H9 (cell line): Measurements from ENCODE around the gene ABCA3. TPM values are rescaled to one million over a fixed set of nuclear protein-coding genes. Genes with fewer than 3 reads are reported as not detected.

Experiments used
- DNase-seq: peaks from one replicate; pipeline ENCODE4 v3.0.0-alpha.2; 2017
- H2AFZ ChIP-seq: one replicate; pipeline ENCODE4 v1.6.1; 2013; ENCODE audit warnings: mild to moderate bottlenecking, low read length, control low read depth, moderate library complexity
- H2AK5ac ChIP-seq: 2 replicates; pipeline ENCODE4 v1.6.1; 2013; ENCODE audit warnings: low read length, control low read depth, mixed read lengths; ENCODE audit not compliant: insufficient read length
- H2BK120ac ChIP-seq: one replicate; pipeline ENCODE4 v1.6.1; 2013; ENCODE audit warnings: low read depth, mild to moderate bottlenecking, low read length, control low read depth, inconsistent platforms; ENCODE audit not compliant: poor library complexity, severe bottlenecking
- H2BK12ac ChIP-seq: 2 replicates; pipeline ENCODE4 v1.6.1; 2013; ENCODE audit warnings: low read length, control low read depth, mixed read lengths, low read depth; ENCODE audit not compliant: insufficient read length
- H2BK15ac ChIP-seq: 2 replicates; pipeline ENCODE4 v1.6.1; 2013; ENCODE audit warnings: low read depth, low read length, control low read depth
- H2BK20ac ChIP-seq: one replicate; pipeline ENCODE4 v1.6.1; 2013; ENCODE audit warnings: low read depth, mild to moderate bottlenecking, low read length, control low read depth, inconsistent platforms; ENCODE audit not compliant: poor library complexity, severe bottlenecking
- H2BK5ac ChIP-seq: 2 replicates; pipeline ENCODE4 v1.6.1; 2013; ENCODE audit warnings: low read length, control low read depth, mixed read lengths; ENCODE audit not compliant: insufficient read length
- H3K14ac ChIP-seq: 2 replicates; pipeline ENCODE4 v1.6.1; 2013; ENCODE audit warnings: low read length, control low read depth; ENCODE audit not compliant: insufficient read depth
- H3K18ac ChIP-seq: 2 replicates; pipeline ENCODE4 v1.6.1; 2013; ENCODE audit warnings: low read depth, mild to moderate bottlenecking, mixed read lengths, low read length, control low read depth; ENCODE audit not compliant: insufficient read length
- H3K23ac ChIP-seq: 2 replicates; pipeline ENCODE4 v1.6.1; 2013; ENCODE audit warnings: low read length, control low read depth, mixed read lengths, low read depth; ENCODE audit not compliant: insufficient read length
- H3K23me2 ChIP-seq: 2 replicates; pipeline ENCODE4 v1.6.1; 2013; ENCODE audit warnings: low read depth, mild to moderate bottlenecking, mixed read lengths, low read length, control low read depth; ENCODE audit not compliant: insufficient read length, poor library complexity, severe bottlenecking
- H3K27ac ChIP-seq: 2 replicates; pipeline ENCODE4 v1.5.1; 2013; ENCODE audit warnings: low read length, control low read depth, mixed read lengths, low read depth; ENCODE audit not compliant: insufficient read length
- H3K27me3 ChIP-seq: 2 replicates; pipeline ENCODE4 v1.6.1; 2013; ENCODE audit warnings: low read length, control low read depth, inconsistent platforms; ENCODE audit not compliant: insufficient read depth
- H3K4ac ChIP-seq: 2 replicates; pipeline ENCODE4 v1.6.1; 2013; ENCODE audit warnings: low read depth, mild to moderate bottlenecking, control low read depth, inconsistent platforms, low read length, moderate library complexity
- H3K4me1 ChIP-seq: 2 replicates; pipeline ENCODE4 v1.6.1; 2013; ENCODE audit warnings: low read length, control low read depth, inconsistent platforms; ENCODE audit not compliant: insufficient read depth
- H3K4me2 ChIP-seq: 2 replicates; pipeline ENCODE4 v1.6.1; 2013; ENCODE audit warnings: low read length, control low read depth, mixed read lengths; ENCODE audit not compliant: insufficient read length, insufficient read depth
- H3K56ac ChIP-seq: 2 replicates; pipeline ENCODE4 v1.6.1; 2013; ENCODE audit warnings: low read depth, mild to moderate bottlenecking, mixed read lengths, low read length, control low read depth; ENCODE audit not compliant: insufficient read length
- H3K79me1 ChIP-seq: 2 replicates; pipeline ENCODE4 v1.6.1; 2013; ENCODE audit warnings: low read depth, mild to moderate bottlenecking, moderate library complexity, low read length, control low read depth, inconsistent platforms; ENCODE audit not compliant: insufficient read depth, poor library complexity, severe bottlenecking
- H3K79me2 ChIP-seq: 2 replicates; pipeline ENCODE4 v1.6.1; 2013; ENCODE audit warnings: low read length, control low read depth, inconsistent platforms; ENCODE audit not compliant: insufficient read depth
- H3K9ac ChIP-seq: 2 replicates; pipeline ENCODE4 v1.6.1; 2013; ENCODE audit warnings: low read length, control low read depth, mixed read lengths; ENCODE audit not compliant: insufficient read length; ENCODE audit errors: extremely low read depth
- H3K9me3 ChIP-seq: one replicate; pipeline ENCODE4 v1.6.1; 2013; ENCODE audit warnings: low read depth, low read length, inconsistent platforms; ENCODE audit not compliant: control insufficient read depth
- H3T11ph ChIP-seq: one replicate; pipeline ENCODE4 v1.6.1; 2013; ENCODE audit warnings: mild to moderate bottlenecking, low read length, control low read depth, inconsistent platforms
- H4K20me1 ChIP-seq: one replicate; pipeline ENCODE4 v1.6.1; 2013; ENCODE audit not compliant: control insufficient read depth, insufficient read length, insufficient read depth
- H4K5ac ChIP-seq: 2 replicates; pipeline ENCODE4 v1.6.1; 2013; ENCODE audit warnings: low read depth, mild to moderate bottlenecking, mixed read lengths, low read length, control low read depth; ENCODE audit not compliant: insufficient read length
- H4K8ac ChIP-seq: replicated peaks from 2 replicates; pipeline ENCODE4 v1.6.1; 2013; ENCODE audit warnings: low read length, control low read depth, mixed read lengths, low read depth; ENCODE audit not compliant: insufficient read length
- H4K91ac ChIP-seq: 2 replicates; pipeline ENCODE4 v1.6.1; 2013; ENCODE audit warnings: low read depth, mild to moderate bottlenecking, moderate library complexity, mixed read lengths, low read length, control low read depth; ENCODE audit not compliant: insufficient read length
- H3K27ac Mint-ChIP-seq, 3 experiments: 2 replicates in 2 of 3; 3 replicates in 1 of 3; pipeline ENCODE4 v1.8.0; 2020 to 2021; ENCODE audit warnings: mixed read lengths in 3 of 3, mild to moderate bottlenecking in 1 of 3, moderate library complexity in 1 of 3
- H3K27me3 Mint-ChIP-seq: 2 replicates; pipeline ENCODE4 v1.8.0; 2021; ENCODE audit warnings: low read depth, mild to moderate bottlenecking, moderate library complexity, mixed read lengths
- H3K36me3 Mint-ChIP-seq, 3 experiments: 2 replicates in 2 of 3; 3 replicates in 1 of 3; pipeline ENCODE4 v1.8.0; 2020 to 2021; ENCODE audit warnings: low read depth in 3 of 3, mixed read lengths in 3 of 3; ENCODE audit not compliant: insufficient read depth in 1 of 3
- H3K4me1 Mint-ChIP-seq, 2 experiments: 2 replicates each; pipeline ENCODE4 v1.8.0; 2020; ENCODE audit warnings: mixed read lengths in 2 of 2
- H3K4me3 Mint-ChIP-seq, 2 experiments: 2 replicates in 1 of 2; 3 replicates in 1 of 2; pipeline ENCODE4 v1.8.0; 2020 to 2021; ENCODE audit warnings: mild to moderate bottlenecking in 2 of 2, mixed read lengths in 2 of 2, moderate library complexity in 1 of 2
- H3K9me3 Mint-ChIP-seq, 2 experiments: 2 replicates in 1 of 2; 3 replicates in 1 of 2; pipeline ENCODE4 v1.8.0; 2020; ENCODE audit warnings: mild to moderate bottlenecking in 2 of 2, mixed read lengths in 2 of 2, moderate library complexity in 1 of 2
- WGBS: extraction: QIAGEN DNeasy Blood & Tissue Kit; methylation state at CpG from one replicate; pipeline ENCODE4 v1.1.7; 2013; ENCODE audit warnings: missing lambda C conversion rate, low lambda C conversion rate, mixed read lengths; ENCODE audit not compliant: insufficient read length; ENCODE audit errors: extremely low coverage; 5-methylcytosine and 5-hydroxymethylcytosine counted together
- total RNA-seq: library from RNA; stranded (reverse); gene quantifications from 2 replicates; pipeline ENCODE4 v1.2.1, GENCODE V29; 2021
- TF ChIP-seq, protein P1 (sequence below): fragments of 200-600 bp; sonication (generic); conservative IDR thresholded peaks from 3 replicates; pipeline ENCODE4 v1.8.0; 2021; ENCODE audit warnings: antibody characterized with exemption, mild to moderate bottlenecking

The ABCA3 gene
- total RNA-seq, 1 experiment from 2014 or later = 8.0 TPM

DNA sequence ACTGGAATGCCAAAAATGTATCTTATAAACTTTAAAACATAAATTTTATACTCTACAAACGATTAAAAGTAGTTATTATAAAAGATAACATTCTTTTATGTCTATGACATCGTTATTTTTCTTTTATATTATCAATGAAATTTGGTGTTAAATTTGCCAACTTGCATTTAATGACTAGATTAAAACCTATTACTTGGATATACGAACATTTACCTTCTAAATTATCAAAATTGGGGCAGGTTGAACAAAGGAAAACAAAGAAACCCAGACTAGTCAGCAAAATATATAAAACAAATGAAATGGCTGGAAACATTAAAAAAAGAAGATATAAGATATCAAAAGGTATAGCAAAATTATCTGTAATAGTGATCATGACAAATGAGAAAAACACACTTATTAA is 34.1 kb upstream of the ABCA3 start:
- no peak overlapping the region for H2AFZ ChIP-seq
- H2BK12ac ChIP-seq = no peak overlapping the region
- H2BK120ac ChIP-seq = no peak overlapping the region

More for the DNA sequence above, 34.1 kb upstream of the ABCA3 start:
- Mint-ChIP-seq H3K4me1 (no peaks in the 10 kb centered on the region), H3K27ac (no peak overlapping the region), H3K4me3 (no peak overlapping the region), H3K36me3 (no peaks in the 10 kb centered on the region), H3K27me3 (peaks cover 17% of the 10 kb centered on the region), H3K9me3 (no peaks in the 10 kb centered on the region)
- WGBS = no CpG with 5 or more reads among the region's 3 CpGs
- no peaks in the 10 kb centered on the region for H3K23me2 ChIP-seq
- no peak overlapping the region for H2BK20ac ChIP-seq
- H3K27ac ChIP-seq = no peak overlapping the region
- H4K91ac ChIP-seq = no peak overlapping the region
- no peak overlapping the region for H3K4ac ChIP-seq
- H3K79me1 ChIP-seq = no peaks in the 10 kb centered on the region
- H2BK5ac ChIP-seq = no peak overlapping the region
- no peak overlapping the region for H3K18ac ChIP-seq
- H3K4me2 ChIP-seq = no peak overlapping the region
- H4K5ac ChIP-seq = no peak overlapping the region
- no peaks in the 10 kb centered on the region for H4K20me1 ChIP-seq
- H2AK5ac ChIP-seq = no peak overlapping the region
- H3K9me3 ChIP-seq = no peaks in the 10 kb centered on the region
- DNase-seq = no peak
- no peak overlapping the region for H3K9ac ChIP-seq
- no peak overlapping the region for H2BK15ac ChIP-seq
- no peak overlapping the region for H4K8ac ChIP-seq
- no peak overlapping the region for H3K14ac ChIP-seq
- no peak overlapping the region for H3K23ac ChIP-seq
- H3T11ph ChIP-seq = no peak overlapping the region
- TF ChIP-seq, protein P1, sequence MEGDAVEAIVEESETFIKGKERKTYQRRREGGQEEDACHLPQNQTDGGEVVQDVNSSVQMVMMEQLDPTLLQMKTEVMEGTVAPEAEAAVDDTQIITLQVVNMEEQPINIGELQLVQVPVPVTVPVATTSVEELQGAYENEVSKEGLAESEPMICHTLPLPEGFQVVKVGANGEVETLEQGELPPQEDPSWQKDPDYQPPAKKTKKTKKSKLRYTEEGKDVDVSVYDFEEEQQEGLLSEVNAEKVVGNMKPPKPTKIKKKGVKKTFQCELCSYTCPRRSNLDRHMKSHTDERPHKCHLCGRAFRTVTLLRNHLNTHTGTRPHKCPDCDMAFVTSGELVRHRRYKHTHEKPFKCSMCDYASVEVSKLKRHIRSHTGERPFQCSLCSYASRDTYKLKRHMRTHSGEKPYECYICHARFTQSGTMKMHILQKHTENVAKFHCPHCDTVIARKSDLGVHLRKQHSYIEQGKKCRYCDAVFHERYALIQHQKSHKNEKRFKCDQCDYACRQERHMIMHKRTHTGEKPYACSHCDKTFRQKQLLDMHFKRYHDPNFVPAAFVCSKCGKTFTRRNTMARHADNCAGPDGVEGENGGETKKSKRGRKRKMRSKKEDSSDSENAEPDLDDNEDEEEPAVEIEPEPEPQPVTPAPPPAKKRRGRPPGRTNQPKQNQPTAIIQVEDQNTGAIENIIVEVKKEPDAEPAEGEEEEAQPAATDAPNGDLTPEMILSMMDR = no peak
- no peaks in the 10 kb centered on the region for H3K4me1 ChIP-seq
- no peaks in the 10 kb centered on the region for H3K79me2 ChIP-seq
- no peak overlapping the region for H3K56ac ChIP-seq
- H3K27me3 ChIP-seq = no peaks in the 10 kb centered on the region
